ENCODE data around the gene KCNA5.

- no peak for TF ChIP-seq CTCF (IDR thresholded peaks at IDR 0.05)
- no peak for TF ChIP-seq POLR2A (IDR thresholded peaks at IDR 0.05)
These were observed 9.1 kb upstream of the KCNA5 start for GRCh38 chr12:5034603-5035002.
